ENCODE data around the gene RABEP2.

Gene RABEP2

GRCh38 chr16:28904363-28904762, 20.7 kb downstream of the RABEP2 start:
- no peak for TF ChIP-seq CTCF (IDR thresholded peaks at IDR 0.05; ENCODE audit: insufficient read depth, low read depth, low read length, missing control alignments)
- no peak for DNase-seq (ENCODE audit: low read depth)
- H3K4me3 ChIP-seq (ENCODE audit: low read depth, low read length), result no peak overlapping the region

- DNase-seq (ENCODE audit: low read depth), result no peak
- no peak overlapping the region for H3K4me3 ChIP-seq (ENCODE audit: low read depth, low read length)
- no peak for TF ChIP-seq CTCF (IDR thresholded peaks at IDR 0.05; ENCODE audit: insufficient read depth, low read depth, low read length, missing control alignments)
Measured at GRCh38 chr16:28903344-28904042, 21.5 kb downstream of the RABEP2 start.

- DNase-seq (ENCODE audit: low read depth), result no peak
- H3K4me3 ChIP-seq (ENCODE audit: low read depth, low read length), result no peak overlapping the region
- no peak for TF ChIP-seq CTCF (IDR thresholded peaks at IDR 0.05; ENCODE audit: insufficient read depth, low read depth, low read length, missing control alignments)
Measured at GRCh38 chr16:28902909-28903308, 22.1 kb downstream of the RABEP2 start.

GRCh38 chr16:28901862-28902261, 23.2 kb downstream of the RABEP2 start:
- TF ChIP-seq CTCF (IDR thresholded peaks at IDR 0.05; ENCODE audit: insufficient read depth, low read depth, low read length, missing control alignments), result no peak
- DNase-seq (ENCODE audit: low read depth), result no peak
- no peak overlapping the region for H3K4me3 ChIP-seq (ENCODE audit: low read depth, low read length)

- H3K4me3 ChIP-seq (ENCODE audit: low read depth, low read length), result no peak overlapping the region
- no peak for DNase-seq (ENCODE audit: low read depth)
- no peak for TF ChIP-seq CTCF (IDR thresholded peaks at IDR 0.05; ENCODE audit: insufficient read depth, low read depth, low read length, missing control alignments)
Measured at GRCh38 chr16:28900601-28901000, 24.4 kb downstream of the RABEP2 start.

- H3K4me3 ChIP-seq (ENCODE audit: low read depth, low read length), result no peak overlapping the region
- no peak for TF ChIP-seq CTCF (IDR thresholded peaks at IDR 0.05; ENCODE audit: insufficient read depth, low read depth, low read length, missing control alignments)
Measured at GRCh38 chr16:28899882-28900590, 25.0 kb downstream of the RABEP2 start.

More at GRCh38 chr16:28899882-28900590, 25.0 kb downstream of the RABEP2 start:
- no peak for DNase-seq (ENCODE audit: low read depth)
